Kidney epithelial cell (primary cell): ENCODE data around the gene SETBP1. TPM values are rescaled to one million over a fixed set of nuclear protein-coding genes. Genes with fewer than 3 reads are reported as not detected.

Source experiments
- DNase-seq: peaks from one replicate; pipeline ENCODE4 v3.0.0-alpha.2; 2010; ENCODE audit warnings: low read depth
- H3K27me3 ChIP-seq: 2 replicates; pipeline ENCODE4 v1.6.0; 2011; ENCODE audit warnings: low read length; ENCODE audit not compliant: control insufficient read depth, insufficient read depth
- H3K36me3 ChIP-seq: 2 replicates; pipeline ENCODE4 v1.5.1; 2011; ENCODE audit warnings: low read length; ENCODE audit not compliant: control insufficient read depth, insufficient read depth
- H3K4me3 ChIP-seq: 2 replicates; pipeline ENCODE4 v1.5.1; 2011; ENCODE audit warnings: low read depth, mild to moderate bottlenecking, control low read depth, low read length
- total RNA-seq: library from RNA; depleted of rRNA; stranded (reverse); fragments of >200 nt; gene quantifications from 2 replicates; pipeline ENCODE4 v1.2.3, GENCODE V29; 2015
- TF ChIP-seq, protein P1 (sequence below): IDR thresholded peaks from 2 replicates; pipeline ENCODE4 v1.5.1; 2011; ENCODE audit warnings: mild to moderate bottlenecking, moderate library complexity, low read length, control low read depth, inconsistent platforms; ENCODE audit not compliant: insufficient read depth, poor library complexity, severe bottlenecking

Gene SETBP1
- total RNA-seq, 1 donor from 2014 or later, result 2.9 TPM

DNA sequence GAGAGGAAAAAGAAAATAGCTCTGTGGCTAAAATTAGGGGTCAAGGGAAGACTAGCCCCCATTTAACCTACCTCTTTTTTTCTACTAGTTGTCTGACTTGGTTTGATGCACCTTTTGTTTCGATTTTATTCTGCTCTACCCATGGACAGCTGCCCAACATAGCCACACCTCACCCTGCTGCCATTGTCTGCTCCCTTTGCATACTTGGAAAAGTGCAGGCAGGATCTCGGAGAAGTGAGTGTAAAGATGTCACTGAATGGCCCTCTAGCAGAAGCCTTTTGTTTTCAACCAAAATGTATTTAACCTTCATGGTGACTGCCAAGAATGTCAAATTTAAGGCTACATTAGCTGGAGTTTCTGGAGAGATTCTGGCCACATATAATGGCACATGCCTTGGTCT, 62.9 kb downstream of the SETBP1 start:
- peaks cover 6% of the 10 kb centered on the region for H3K27me3 ChIP-seq
- TF ChIP-seq, protein P1, sequence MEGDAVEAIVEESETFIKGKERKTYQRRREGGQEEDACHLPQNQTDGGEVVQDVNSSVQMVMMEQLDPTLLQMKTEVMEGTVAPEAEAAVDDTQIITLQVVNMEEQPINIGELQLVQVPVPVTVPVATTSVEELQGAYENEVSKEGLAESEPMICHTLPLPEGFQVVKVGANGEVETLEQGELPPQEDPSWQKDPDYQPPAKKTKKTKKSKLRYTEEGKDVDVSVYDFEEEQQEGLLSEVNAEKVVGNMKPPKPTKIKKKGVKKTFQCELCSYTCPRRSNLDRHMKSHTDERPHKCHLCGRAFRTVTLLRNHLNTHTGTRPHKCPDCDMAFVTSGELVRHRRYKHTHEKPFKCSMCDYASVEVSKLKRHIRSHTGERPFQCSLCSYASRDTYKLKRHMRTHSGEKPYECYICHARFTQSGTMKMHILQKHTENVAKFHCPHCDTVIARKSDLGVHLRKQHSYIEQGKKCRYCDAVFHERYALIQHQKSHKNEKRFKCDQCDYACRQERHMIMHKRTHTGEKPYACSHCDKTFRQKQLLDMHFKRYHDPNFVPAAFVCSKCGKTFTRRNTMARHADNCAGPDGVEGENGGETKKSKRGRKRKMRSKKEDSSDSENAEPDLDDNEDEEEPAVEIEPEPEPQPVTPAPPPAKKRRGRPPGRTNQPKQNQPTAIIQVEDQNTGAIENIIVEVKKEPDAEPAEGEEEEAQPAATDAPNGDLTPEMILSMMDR, result no peak

DNA sequence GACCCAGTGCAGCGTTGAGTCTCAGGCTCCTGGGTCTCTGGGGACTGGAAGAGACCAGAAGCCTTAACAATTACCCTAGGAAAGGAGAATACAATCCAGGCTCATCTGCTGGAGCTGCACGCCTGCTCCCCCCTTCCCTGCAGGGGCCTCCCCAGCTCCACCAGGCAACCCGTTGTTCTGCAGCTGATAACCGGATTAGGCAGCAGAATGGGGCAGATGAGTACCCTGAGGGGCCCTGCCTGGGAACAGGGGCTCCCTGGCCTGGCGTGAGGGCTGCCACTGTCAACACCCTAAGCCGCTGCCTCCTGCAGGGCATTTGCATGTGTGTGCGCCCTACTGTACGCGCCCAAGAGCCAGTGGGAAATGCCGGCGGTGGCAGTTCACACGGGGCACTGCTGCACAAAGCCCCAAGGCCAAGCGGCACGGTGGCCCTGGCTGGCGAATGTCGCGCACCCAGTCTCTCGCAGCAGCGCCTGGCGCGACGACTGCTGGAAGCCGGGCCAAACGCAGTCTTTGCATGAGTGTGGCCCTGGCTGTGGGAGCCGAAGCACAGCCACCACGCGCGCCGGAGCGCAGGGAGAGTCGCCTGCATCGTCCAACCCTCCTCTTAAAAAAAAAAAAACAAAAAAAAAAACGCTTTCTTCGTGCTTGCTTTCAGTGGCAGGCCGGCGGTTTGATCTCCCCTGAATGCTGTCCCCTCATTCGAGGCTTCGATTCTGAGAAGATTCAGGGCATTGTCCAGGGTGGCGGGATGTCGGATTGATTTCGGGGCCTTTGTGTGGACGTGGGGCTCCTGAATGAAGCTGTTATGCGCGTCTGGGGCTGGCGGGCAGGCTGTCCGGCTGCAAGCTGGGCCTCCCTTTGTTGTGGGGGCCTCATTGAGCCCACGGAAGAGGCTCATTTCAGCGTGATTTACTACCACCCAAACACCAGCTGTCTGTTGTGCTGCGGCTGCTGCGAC, 63.8 kb downstream of the SETBP1 start:
- no peak for DNase-seq
- H3K36me3 ChIP-seq, result no peaks in the 10 kb centered on the region
- TF ChIP-seq, protein P1, result no peak
- peaks cover 6% of the 10 kb centered on the region for H3K27me3 ChIP-seq
- H3K4me3 ChIP-seq, result no peak overlapping the region

More for the DNA sequence above, 62.9 kb downstream of the SETBP1 start:
- DNase-seq, result no peak
- no peaks in the 10 kb centered on the region for H3K36me3 ChIP-seq
- H3K4me3 ChIP-seq, result no peak overlapping the region

DNA sequence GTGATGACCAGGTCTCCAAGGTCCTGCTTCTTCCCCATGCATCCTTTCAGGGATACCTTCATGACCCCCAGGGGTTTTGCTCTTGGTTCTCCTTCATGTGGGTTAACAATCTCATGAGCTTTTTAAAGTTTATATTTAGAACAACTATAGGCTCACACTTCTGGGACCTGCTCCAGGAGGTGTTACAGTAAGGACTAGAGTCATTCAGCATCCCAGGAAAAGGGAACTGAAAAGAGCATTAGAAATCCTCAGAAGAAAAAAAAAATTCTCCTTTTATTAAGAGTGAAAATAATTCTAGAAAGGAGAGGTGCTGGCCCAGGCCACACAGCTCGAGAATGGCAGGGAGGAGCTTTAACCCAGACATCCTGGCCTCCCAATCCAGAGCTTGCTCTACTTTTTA, 66.5 kb downstream of the SETBP1 start:
- Histone ChIP-seq H3K4me3 (no peak overlapping the region), H3K36me3 (no peaks in the 10 kb centered on the region), H3K27me3 (peaks cover 6% of the 10 kb centered on the region)
- TF ChIP-seq, protein P1, result no peak
- no peak for DNase-seq

- Histone ChIP-seq H3K27me3 (peaks cover 6% of the 10 kb centered on the region), H3K36me3 (no peaks in the 10 kb centered on the region), H3K4me3 (no peak overlapping the region)
- TF ChIP-seq, protein P1, result no peak
- DNase-seq, result no peak
These were observed 67.9 kb downstream of the SETBP1 start for GRCh38 chr18:44748582-44748981.

GRCh38 chr18:44750774-44751173, 70.1 kb downstream of the SETBP1 start:
- H3K36me3 ChIP-seq, result no peaks in the 10 kb centered on the region
- TF ChIP-seq, protein P1, result no peak
- H3K4me3 ChIP-seq, result no peak overlapping the region
- no peak for DNase-seq
- no peaks in the 10 kb centered on the region for H3K27me3 ChIP-seq
